Measurements from ENCODE around the gene ATP4A. TPM values are rescaled to one million over a fixed set of nuclear protein-coding genes. Genes with fewer than 3 reads are reported as not detected.

ATP4A gene
- total RNA-seq, 2 experiments from 2014 or later = not detected

DNA sequence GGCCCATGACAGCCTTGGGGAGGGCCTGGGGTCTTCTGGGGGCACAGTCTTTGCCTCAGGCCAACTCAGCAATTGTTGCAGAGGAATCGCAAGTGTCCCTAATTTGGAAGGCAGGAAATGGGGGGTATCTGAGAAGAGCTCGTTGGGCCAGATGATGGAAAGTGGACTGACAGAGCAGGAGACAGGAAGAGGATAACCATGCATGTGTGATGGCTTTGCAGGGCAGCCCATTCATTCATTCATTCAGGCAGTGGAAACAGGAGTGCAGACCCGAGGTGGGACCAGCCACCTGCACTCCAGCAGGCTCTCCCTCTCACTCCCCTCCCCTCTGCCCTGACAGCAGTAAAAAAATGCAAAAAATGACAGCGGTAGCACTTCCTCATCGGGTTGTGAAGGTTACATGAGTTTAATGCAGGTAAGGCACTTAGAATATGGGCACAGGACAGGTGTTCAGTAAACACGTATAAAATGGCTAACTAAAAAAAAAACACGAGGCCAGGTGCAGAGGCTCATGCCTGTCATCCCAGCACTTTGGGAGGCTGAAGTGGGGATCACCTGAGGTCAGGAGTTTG lies 23.0 kb downstream of the ATP4A start:
- ChIA-PET CTCF (no interaction called here), POLR2A (no interaction called here)
- H3K9me3 Mint-ChIP-seq = no peaks in the 10 kb centered on the region
- no peak overlapping the region for H3K27ac Mint-ChIP-seq
- no peaks in the 10 kb centered on the region for H3K27me3 Mint-ChIP-seq
- no peak for DNase-seq
- H3K4me3 Mint-ChIP-seq = no peak overlapping the region
- peaks cover 12% of the 10 kb centered on the region for H3K4me1 Mint-ChIP-seq
- H3K36me3 Mint-ChIP-seq (ENCODE audit: low read depth) = no peaks in the 10 kb centered on the region

GRCh38 chr19:35539850-35540249 lies 23.6 kb downstream of the ATP4A start:
- Mint-ChIP-seq H3K27ac (no peak overlapping the region), H3K9me3 (no peaks in the 10 kb centered on the region), H3K36me3 (ENCODE audit: low read depth) (no peaks in the 10 kb centered on the region), H3K4me3 (no peak overlapping the region), H3K4me1 (peaks cover 11% of the 10 kb centered on the region), H3K27me3 (peaks cover 3% of the 10 kb centered on the region)
- CTCF ChIA-PET = no interaction called here
- no peak for DNase-seq
- POLR2A ChIA-PET = no interaction called here

GRCh38 chr19:35539314-35539713 lies 24.1 kb downstream of the ATP4A start:
- ChIA-PET POLR2A (no interaction called here), CTCF (no interaction called here)
- Mint-ChIP-seq H3K27ac (no peak overlapping the region), H3K27me3 (peaks cover 3% of the 10 kb centered on the region), H3K36me3 (ENCODE audit: low read depth) (no peaks in the 10 kb centered on the region), H3K4me3 (no peak overlapping the region), H3K9me3 (no peaks in the 10 kb centered on the region), H3K4me1 (peaks cover 7% of the 10 kb centered on the region)
- DNase-seq = no peak

DNA sequence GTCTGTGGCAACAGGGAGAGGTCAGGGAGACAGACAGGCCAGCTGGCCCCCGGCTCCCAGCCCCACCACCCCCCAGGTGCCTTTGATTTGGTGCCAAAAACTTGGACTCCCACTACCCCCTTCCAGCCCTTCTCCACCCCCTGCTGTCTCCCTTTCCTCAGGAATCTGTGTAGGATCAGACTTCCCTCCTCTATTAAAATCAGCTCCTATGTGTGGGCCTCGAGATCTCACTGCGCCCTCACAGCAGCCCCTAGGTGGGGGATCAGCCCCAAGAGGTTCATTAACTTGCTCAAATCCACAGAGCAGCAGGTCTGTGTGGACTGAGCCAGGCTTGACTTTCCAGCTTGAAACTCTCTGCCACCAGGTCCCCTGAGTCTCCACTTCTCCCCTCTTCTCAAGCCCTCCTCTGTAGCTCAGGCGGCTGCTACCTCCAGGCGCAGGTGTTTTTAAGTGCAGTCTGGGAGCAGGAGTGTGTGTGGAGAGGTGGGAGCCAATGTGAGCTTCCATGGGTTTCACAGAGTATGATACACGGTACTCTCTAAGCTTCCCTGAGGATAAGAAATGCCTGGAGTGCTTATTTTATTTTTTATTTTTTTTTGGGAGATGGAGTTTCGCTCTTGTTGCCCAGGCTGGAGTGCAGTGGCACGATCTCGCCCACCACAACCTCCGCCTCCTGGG lies 28.5 kb downstream of the ATP4A start:
- Mint-ChIP-seq H3K4me3 (no peak overlapping the region), H3K4me1 (peaks cover 12% of the 10 kb centered on the region), H3K27me3 (peaks cover 23% of the 10 kb centered on the region), H3K36me3 (ENCODE audit: low read depth) (no peaks in the 10 kb centered on the region), H3K9me3 (no peaks in the 10 kb centered on the region), H3K27ac (no peak overlapping the region)
- CTCF ChIA-PET = interaction anchor here (1.4 kb wide), 1 partner anchor 13 kb away, joined by 7 read pairs; no protein-coding TSS in a partner anchor
- POLR2A ChIA-PET = interaction anchor here (0.9 kb wide), 1 partner anchor 9 kb away, joined by 3 read pairs; no protein-coding TSS in a partner anchor
- no peak for DNase-seq

- H3K4me3 Mint-ChIP-seq = peak overlapping the region; percentile 42
- ChIA-PET POLR2A (no interaction called here), CTCF (no interaction called here)
Observed at GRCh38 chr19:35533822-35534392, 29.6 kb downstream of the ATP4A start.

DNA sequence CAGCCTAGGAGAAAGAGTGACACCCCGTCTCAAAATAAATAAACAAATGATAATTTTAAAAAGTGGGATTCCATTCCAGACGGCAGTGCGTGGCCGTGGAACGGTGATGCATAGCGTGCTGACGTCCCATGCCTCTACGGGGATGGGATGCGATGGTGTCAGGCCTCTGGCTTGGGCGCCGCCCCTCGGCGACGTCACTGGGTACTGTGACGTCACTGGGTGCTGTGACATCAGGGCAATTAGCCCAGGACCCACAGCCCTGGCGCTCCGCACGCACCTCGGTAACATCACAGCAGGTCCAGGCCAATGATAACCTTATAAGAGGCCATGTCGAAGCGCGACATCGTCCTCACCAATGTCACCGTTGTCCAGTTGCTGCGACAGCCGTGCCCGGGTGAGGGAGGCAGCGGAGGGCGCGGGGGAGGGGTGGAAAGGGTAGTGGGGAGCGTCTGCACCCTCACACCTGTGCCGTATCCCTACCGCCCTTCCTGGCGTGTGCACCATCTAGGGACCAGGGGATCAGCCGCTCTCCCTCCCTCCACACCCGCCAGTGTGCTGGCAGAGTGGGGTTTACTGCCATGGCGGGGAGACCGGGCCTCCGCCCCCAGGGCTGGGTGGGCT lies 30.1 kb downstream of the ATP4A start, which contains the start of gene GAPDHS:
GAPDHS (plus strand) TSS at position 256 of the 621 bp plus-strand sequence; CDS start at position 328, 72 bp downstream.
- ChIA-PET POLR2A (no interaction called here), CTCF (no interaction called here)
- Mint-ChIP-seq H3K9me3 (no peaks in the 10 kb centered on the region), H3K27ac (no peak within 1 kb of the TSS), H3K36me3 (ENCODE audit: low read depth) (no peaks in the 10 kb centered on the region), H3K27me3 (peaks cover 36% of the 10 kb centered on the region), H3K4me3 (peak within 1 kb of the TSS; percentile 42), H3K4me1 (peaks cover 12% of the 10 kb centered on the region)
- no peak for DNase-seq

More at GRCh38 chr19:35533822-35534392, 29.6 kb downstream of the ATP4A start:
- H3K27me3 Mint-ChIP-seq = peaks cover 30% of the 10 kb centered on the region
- no peaks in the 10 kb centered on the region for H3K9me3 Mint-ChIP-seq
- no peaks in the 10 kb centered on the region for H3K36me3 Mint-ChIP-seq (ENCODE audit: low read depth)
- H3K4me1 Mint-ChIP-seq = peaks cover 12% of the 10 kb centered on the region
- DNase-seq = peak; percentile 62
- no peak overlapping the region for H3K27ac Mint-ChIP-seq

GRCh38 chr19:35531291-35531690 lies 32.2 kb downstream of the ATP4A start:
- H3K9me3 Mint-ChIP-seq = no peaks in the 10 kb centered on the region
- CTCF ChIA-PET = interaction anchor here (1.4 kb wide), 1 partner anchor 14 kb away, joined by 5 read pairs; no protein-coding TSS in a partner anchor

DNA sequence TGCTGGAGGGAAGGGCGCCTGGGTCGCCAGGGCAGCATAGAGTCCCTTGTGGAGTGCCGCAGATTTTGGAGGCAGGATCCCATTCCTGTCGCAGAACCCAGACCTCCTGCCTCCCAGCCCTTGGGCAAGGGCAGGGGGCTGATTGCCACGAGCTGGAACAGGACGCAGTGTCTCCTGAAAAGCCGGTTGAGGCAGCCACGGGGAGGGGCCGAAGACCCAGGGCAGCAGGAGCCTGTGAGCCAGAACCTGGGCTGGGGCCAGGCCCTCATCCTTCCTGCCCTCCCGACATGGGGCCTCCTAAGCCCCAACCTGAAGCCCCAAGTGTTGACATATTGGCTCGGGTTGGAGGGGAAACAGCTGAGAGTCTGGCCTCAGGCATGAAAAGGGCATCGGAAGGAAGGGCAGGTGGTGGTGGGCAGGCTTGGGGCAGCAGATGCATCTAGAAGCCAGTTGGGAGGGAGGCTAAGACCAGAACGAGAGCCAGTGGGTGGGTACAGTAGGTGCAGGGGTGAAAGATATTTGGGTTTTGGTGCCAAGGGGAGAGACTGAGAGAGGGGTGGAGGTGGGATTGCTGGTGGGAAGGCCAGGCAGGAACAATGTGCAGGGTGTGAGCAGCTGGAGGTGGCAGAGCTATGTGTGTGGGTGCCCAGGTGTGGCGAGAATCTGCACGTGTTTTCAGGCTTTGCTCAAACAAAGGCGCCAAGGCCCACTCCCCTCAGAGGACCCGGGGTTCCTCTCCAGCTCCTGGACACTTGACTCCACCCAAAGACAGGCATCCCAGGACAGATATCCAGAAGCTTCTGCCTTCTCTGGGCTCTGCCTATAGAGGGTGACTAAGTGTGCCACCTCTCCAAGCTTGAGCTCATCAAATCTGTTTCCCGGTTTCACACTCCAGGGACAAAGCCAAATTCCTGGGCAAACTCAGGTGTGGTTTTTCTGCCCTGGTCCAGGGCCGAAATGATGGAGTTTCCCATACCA lies 33.9 kb downstream of the ATP4A start:
- Mint-ChIP-seq H3K36me3 (ENCODE audit: low read depth) (no peaks in the 10 kb centered on the region), H3K27ac (no peak overlapping the region), H3K4me1 (peaks cover 10% of the 10 kb centered on the region), H3K9me3 (no peaks in the 10 kb centered on the region), H3K4me3 (no peak overlapping the region), H3K27me3 (peaks cover 39% of the 10 kb centered on the region)
- no peak for DNase-seq
- ChIA-PET POLR2A (no interaction called here), CTCF (interaction anchor here (1.2 kb wide), 1 partner anchor 19 kb away, joined by 3 read pairs; no protein-coding TSS in a partner anchor)

More at GRCh38 chr19:35531291-35531690, 32.2 kb downstream of the ATP4A start:
- peaks cover 12% of the 10 kb centered on the region for H3K4me1 Mint-ChIP-seq
- no peak overlapping the region for H3K4me3 Mint-ChIP-seq
- H3K36me3 Mint-ChIP-seq (ENCODE audit: low read depth) = no peaks in the 10 kb centered on the region
- DNase-seq = no peak
- H3K27me3 Mint-ChIP-seq = peaks cover 37% of the 10 kb centered on the region
- POLR2A ChIA-PET = no interaction called here
- no peak overlapping the region for H3K27ac Mint-ChIP-seq

DNA sequence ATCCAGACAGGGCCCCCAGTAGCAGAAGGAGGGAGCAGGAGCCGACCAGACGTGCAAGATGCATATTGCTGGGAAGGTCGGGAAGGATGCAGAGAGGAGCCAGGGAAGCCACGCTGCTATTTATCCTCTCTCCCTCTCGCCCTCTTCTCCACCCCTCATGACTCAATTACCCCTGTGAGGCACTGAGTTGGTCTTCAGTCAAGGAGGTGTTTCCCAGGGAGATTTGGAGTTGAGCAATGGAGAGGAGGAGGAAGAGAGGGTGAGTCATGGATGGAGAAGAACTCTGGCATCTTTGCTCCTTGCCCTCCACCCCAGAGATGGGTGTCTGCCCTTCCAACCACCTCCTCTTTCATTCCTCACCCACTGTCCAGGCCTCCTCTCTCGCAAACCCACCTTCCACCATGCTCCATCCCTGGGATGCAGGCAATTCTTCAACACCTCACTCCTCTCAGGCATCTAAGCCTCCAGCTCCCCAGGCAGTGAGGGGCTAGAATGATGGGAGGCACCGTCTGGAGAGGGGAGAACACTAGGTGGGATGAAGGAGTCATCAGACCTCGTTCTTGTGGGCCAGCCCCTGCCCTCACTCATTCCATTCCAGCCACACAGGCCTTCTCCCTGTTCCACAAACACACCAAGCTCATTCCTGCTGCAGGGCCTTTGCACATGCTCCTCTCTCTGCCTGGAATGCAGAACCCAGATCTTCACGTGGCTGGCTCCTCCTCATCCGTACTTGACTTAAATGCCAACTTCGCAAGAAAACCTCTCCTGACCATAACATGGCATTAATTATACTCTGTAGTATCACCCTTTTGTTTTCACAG lies 35.0 kb downstream of the ATP4A start, which contains the start of gene SBSN:
SBSN (minus strand) TSS at position 94 of the 821 bp plus-strand sequence; CDS start at position 64, 30 bp downstream.
- no peaks in the 10 kb centered on the region for H3K36me3 Mint-ChIP-seq (ENCODE audit: low read depth)
- H3K27ac Mint-ChIP-seq = no peak within 1 kb of the TSS
- no peak for DNase-seq
- H3K4me3 Mint-ChIP-seq = no peak within 1 kb of the TSS
- peaks cover 38% of the 10 kb centered on the region for H3K27me3 Mint-ChIP-seq
- no peaks in the 10 kb centered on the region for H3K9me3 Mint-ChIP-seq
- ChIA-PET CTCF (no interaction called here), POLR2A (no interaction called here)
- peaks cover 4% of the 10 kb centered on the region for H3K4me1 Mint-ChIP-seq

GRCh38 chr19:35525873-35526272 lies 37.6 kb downstream of the ATP4A start:
- peaks cover 24% of the 10 kb centered on the region for H3K27me3 Mint-ChIP-seq
- no peak for DNase-seq
- H3K36me3 Mint-ChIP-seq (ENCODE audit: low read depth) = no peaks in the 10 kb centered on the region
- no peak overlapping the region for H3K27ac Mint-ChIP-seq
- POLR2A ChIA-PET = no interaction called here
- CTCF ChIA-PET = no interaction called here
- H3K4me3 Mint-ChIP-seq = no peak overlapping the region
- H3K9me3 Mint-ChIP-seq = no peaks in the 10 kb centered on the region
- no peaks in the 10 kb centered on the region for H3K4me1 Mint-ChIP-seq

DNA sequence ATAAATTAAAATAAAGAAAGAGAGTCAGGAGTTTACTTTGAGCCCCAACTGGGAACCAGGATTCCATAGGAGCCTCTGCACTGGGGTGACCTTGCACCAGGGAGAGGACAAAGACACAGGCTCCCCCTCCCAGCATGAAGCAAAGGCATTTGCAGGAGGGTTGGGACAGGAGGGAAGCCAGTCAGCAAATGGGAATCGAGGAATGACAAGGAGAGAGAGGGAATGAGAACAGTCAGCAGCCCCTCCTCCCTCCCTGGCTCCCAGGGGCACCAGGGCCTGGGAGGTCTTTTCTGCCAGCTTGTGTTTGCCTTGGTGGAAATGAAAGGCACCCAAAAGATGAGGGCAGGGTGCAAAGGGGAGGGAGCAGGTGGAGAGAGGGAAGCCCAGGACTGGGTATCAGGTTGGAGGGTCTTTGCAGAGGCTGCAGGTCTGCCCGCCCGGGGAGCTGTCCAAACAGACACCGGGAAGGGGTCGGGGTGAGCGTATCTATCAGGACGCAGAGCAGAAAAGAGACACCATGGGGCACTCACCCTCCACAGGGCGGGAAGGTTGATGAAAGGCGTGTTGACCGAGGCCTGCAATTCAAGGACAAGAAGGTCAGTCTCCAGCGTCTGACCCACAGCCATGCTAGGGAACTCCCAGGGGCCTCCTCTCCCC lies 39.1 kb downstream of the ATP4A start:
- Mint-ChIP-seq H3K4me3 (no peak overlapping the region), H3K27me3 (peaks cover 23% of the 10 kb centered on the region), H3K9me3 (no peaks in the 10 kb centered on the region), H3K4me1 (peaks cover 2% of the 10 kb centered on the region), H3K27ac (no peak overlapping the region), H3K36me3 (ENCODE audit: low read depth) (no peaks in the 10 kb centered on the region)
- ChIA-PET CTCF (no interaction called here), POLR2A (no interaction called here)
- DNase-seq = no peak

All from activated CD4-positive, alpha-beta memory T cell treated with anti-CD3 and anti-CD28 coated beads, Interleukin-2, amount 10 ng/mL, durations not matched to agents 7 days and 5 days (primary cell).